NCI-H1436 (cell line): ENCODE measurements around the gene DDAH1.

ENCODE experiments used
- DNase-seq: peaks from one replicate; lab custom pipeline; 2025; lab: John Stamatoyannopoulos, UW

DDAH1 gene

GRCh38 chr1:85328713-85329397 is 136.1 kb downstream of the DDAH1 start:
- DNase-seq: no peak

DNA sequence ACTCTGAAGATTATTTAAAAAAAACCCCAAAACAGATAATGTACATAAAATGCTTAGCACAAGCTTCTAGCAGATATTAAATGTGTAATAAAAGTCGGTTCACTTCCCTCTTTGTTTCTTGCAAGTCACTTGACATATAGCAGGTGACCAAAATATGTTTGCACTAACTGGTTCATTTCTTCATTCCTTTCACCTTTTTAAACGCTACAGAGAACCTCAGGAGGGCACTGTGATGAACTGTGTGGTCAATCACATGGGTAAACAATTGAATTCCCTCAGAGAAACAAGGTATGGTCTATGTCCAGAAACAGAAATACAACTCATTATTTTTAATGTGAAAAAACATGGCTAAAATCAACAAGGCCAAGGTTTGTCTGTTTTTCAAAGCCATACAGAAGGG is 137.2 kb downstream of the DDAH1 start:
- no peak for DNase-seq

DNA sequence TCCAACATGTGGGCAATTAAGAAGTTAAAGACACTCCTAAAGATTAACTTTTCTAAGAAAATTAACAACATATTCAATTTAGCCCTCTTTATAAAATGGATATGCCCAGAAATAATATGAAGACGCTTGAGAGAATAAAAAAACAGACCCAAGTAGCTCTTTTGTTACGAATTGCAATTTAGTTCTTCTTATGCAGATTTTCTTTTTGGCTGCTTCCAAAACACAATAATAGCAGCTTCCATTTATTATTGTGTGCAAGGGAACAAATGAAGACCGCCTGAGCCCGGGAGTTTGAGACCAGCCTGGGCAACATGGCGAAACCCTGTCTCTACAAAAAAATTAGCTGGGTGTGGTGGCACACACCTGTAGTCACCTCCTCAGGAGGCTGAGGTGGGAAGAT is 138.1 kb downstream of the DDAH1 start:
- DNase-seq: no peak

DNA sequence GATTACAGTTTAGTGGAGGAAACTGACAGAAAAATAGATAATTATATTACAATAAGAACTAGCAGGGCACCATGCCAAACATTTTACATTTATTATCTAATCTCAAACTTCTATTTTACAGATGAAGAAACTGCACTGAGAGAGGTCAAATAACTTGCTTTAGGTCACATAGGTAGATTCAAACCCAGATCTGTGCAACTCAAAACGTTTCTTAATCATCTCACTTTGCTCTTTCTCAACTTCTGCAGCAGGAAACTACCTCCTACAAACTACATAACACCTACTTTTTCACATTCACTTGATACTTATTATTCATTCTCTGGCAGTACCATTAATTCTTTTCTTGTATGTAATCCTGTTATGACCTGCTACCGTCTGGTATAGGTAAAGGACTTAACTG is 138.6 kb downstream of the DDAH1 start:
- DNase-seq: no peak

DNA sequence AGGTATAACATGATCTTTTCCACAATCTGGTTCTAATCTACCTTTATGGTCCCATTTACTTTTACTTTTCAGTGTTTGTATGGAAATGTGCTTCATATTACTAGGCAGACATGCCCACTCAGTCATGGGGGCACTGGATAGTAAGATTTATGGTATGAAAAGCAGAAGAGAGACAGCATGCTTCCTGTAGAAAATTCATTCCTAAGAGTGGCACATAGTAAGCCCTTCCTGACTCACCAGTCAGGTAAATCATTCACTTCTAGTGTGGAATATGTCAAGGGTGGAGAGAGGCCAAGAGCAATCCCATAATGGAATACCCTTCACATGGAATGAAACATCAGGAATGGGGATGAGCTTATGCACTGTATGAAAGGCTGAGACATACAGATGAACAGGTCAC is 139.0 kb downstream of the DDAH1 start:
- no peak for DNase-seq

GRCh38 chr1:85323770-85324169 is 141.2 kb downstream of the DDAH1 start:
- DNase-seq: no peak

DNA sequence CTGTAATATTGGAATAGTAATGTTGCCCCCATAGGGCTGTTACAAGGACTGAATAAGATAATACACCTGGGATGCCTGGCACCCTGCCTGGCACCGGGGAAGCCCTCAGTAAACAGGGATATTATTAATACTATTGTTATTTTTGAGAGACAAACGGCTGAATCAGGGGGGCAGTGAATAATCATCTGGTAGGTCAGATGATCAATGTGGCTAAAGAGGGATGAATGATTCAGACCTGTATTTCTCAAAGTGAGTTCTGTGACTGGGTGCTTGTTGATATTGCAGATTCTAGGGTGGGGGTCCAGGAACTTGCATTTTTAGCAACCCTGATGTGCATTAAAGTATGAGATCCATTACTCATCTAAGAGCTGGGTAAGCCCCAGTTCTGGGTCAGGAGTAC is 142.3 kb downstream of the DDAH1 start:
- no peak for DNase-seq

DNA sequence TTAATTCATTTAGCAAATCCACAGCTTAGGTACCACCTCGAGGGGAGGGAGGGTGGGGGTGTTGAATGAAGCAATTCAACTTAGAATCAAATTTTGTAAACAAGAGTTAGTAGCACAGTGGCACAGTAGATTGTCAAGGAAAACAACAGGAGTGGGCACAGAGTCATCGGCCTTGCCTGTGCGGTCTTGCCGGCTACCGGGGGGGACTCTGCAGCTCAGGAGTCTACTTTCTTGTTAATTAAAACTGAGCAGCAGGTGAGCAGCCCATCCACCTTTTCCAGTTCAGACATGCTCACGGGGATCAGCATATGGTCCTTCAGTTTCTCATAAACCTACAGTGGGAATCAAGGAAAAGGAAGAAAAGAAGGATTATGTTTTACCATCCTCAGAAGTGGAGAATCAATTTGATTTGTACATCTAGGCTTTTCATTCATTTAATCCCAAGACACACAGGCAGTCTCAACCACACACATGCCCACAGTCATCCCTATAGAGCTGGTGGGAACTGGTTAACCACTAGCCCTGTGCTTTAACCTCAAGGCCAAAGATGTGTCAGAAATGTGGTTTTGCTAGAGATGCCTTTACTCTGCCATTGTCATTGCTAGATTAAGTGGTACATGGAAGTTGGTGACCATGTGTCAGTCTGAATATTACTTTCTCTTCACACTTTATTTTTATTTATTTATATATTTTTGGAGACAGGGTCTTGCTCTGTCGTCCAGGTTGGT is 143.6 kb downstream of the DDAH1 start:
- no peak for DNase-seq

DNA sequence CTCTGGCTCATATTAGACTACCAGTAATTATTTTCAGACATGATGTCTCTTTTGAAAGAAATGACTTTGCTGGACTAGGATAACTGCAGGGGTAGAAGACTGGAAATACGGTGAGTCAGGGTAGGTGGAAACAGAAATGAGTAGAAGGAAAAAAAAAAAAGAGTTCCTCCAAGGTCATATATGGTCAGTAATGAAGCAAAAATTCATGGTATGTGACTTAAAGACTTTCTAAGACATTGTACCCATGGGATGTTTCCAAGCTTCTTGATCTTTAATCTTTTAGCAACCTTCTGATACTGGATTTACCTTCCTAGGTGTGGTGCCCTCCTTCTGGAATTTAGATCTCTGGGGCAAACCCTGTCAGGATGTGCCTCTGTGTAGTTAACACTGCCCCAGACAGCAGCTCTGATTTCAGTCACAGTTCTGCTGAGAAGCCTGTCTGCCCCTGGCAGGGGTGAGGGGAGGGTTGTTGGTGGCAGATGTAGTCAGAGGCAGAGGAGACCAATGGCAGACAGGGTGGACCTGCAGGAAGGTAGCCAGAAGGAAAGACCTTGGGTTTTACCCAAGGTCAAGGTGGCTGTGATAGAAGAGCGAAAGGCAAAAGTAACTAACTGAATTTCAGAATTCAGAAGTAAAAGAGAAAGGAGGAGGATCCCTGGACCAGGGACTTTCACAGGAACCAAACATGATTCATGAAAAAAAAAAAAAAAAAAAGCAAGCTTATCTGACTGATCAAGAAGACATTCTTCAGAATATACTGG is 144.4 kb downstream of the DDAH1 start:
- DNase-seq: no peak

GRCh38 chr1:85319931-85320330 is 145.0 kb downstream of the DDAH1 start:
- no peak for DNase-seq

- no peak for DNase-seq
Observed at GRCh38 chr1:85319491-85319890, 145.5 kb downstream of the DDAH1 start.

- no peak for DNase-seq
Observed at GRCh38 chr1:85318217-85318616, 146.7 kb downstream of the DDAH1 start.

- no peak for DNase-seq
Observed at GRCh38 chr1:85317560-85317959, 147.4 kb downstream of the DDAH1 start.

DNA sequence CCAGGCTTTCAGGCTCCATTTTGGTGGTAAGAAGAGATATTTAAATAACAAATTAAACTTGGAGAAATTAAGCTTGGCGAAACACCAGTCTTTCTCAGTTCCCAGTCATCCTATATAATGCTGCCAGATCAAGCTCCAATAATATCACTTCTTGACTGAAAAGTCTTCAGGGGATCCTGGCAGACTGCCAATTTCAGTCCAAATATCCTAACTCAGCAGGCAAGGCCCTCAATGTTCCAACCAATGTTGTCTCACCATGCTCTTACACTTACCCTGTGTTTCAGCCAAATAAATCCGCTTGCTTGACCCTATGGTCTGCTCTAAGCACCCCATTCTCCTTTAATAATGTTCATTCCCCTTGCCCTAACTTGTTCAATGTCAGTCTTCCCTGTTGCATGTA is 148.6 kb downstream of the DDAH1 start:
- no peak for DNase-seq

DNA sequence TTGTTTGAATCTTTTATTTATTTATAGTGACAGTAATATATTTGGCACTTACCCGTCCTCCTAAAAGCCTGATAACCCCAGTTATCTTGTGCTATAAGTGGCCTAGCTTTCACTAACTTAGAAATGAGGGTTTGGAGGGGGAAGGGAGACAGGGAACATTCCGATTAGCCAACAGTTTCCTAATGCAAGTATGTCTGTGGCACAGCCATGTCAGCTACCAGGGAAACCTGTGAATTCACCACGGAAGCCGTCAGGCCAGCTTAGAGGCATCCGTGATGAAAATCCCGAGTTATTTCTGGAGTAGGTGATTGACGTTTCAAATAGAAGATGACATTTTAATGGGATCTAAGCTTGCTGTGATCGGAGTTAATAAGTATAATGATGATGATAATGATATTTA is 149.2 kb downstream of the DDAH1 start:
- no peak for DNase-seq

GRCh38 chr1:85314726-85315125 is 150.2 kb downstream of the DDAH1 start:
- DNase-seq: no peak

GRCh38 chr1:85313888-85314696 is 150.9 kb downstream of the DDAH1 start:
- DNase-seq: no peak

DNA sequence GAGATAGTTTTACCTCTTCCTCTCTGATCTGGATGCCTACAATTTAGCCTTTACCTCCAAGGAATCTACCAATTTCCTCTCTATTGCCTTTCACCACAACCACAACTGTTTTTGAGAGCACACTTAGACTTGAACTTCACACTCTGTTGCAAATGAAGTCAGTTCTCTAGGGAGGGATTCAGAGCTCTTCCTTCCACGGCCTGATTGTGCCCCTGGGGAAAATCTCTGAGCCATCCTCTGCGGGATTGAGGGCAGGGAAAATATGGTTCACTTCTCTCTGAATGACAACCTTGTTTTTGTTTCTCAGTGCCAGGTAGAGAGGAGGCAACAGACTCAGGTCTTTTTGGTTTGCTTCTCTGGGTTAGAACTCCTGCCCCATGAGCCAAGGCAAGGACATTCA is 153.1 kb downstream of the DDAH1 start:
- no peak for DNase-seq

DNA sequence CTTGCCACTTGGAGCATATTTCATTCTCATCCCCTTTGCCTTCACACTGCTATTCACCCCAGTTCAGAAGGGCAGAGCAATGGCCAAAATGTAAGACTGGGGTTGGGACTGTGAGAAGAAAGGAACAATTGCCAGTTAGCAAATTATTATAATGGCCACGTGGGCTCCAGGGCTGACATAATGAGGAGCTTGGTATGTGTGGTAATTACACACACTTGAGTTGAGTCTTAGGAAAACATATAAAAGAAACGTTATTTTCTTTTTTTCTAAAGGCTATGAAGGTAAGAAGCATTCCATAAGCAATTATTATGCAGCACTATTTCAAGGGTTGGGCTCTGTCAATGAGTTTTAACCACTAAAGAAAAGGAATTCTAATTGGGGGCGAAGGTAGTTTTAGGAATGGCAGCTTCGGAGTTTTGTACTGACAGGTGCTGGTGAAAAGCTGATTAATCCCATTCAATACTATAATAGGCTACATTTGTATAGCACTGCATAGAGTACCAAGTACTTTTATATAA is 156.1 kb downstream of the DDAH1 start:
- DNase-seq: no peak

DNA sequence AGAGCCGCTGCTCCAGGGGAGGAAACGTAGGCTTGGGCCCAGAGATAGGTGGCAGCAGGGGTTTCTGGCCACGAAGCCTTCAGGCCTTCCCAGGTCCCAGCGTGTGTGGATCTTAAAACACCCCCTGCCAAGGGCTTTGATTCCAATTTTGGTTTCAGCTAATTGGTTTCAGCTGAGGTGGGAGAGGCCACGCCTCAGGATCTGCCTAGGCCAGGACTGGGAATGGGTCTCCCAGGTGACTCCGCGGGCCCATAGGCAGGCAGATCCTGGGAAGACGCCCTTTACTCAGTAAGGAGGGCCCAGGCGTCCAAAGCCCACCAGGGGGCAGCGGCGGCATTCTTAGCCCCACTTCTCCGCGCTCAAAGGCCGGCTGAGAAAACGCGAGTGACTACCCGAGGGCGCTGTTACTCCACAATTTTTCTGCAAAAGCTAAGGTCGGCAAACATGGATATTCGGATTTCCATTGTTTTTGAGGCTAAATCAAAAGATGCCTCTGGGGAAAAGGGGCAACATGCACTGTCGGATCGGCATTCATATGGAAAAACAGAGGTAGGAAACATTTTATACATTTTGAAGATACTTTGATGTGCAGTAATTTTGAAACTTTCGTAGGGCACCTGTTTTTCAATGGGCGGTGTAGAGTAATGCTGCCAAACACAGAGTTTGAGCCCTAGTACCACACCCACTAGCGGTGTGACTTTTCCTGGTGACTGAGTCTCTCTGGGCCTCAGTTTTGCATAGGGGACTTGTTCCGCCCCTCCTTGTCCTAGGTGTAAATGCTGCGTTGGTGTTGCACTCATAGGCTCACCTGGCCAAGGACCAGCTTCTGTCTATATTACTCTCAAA is 156.7 kb downstream of the DDAH1 start:
- DNase-seq: peak; percentile 77

GRCh38 chr1:85306236-85306635 is 158.7 kb downstream of the DDAH1 start:
- DNase-seq: no peak
